Parathyroid adenoma (tissue), 2 donors: Measurements from ENCODE around the gene ATP8B4.

Experiments
- H2AFZ ChIP-seq: fragments of 300-600 bp; sonication (generic); one replicate; pipeline ENCODE4 v1.7.0; 2017; ENCODE audit warnings: antibody characterized with exemption, mild to moderate bottlenecking
- H3K27ac ChIP-seq: fragments of 300-600 bp; sonication (generic); one replicate; pipeline ENCODE4 v1.7.0; 2017
- H3K27me3 ChIP-seq: fragments of 300-600 bp; sonication (generic); one replicate; pipeline ENCODE4 v1.7.0; 2017; ENCODE audit warnings: low read length; ENCODE audit not compliant: control insufficient read depth, insufficient read depth
- H3K36me3 ChIP-seq: fragments of 300-600 bp; sonication (generic); one replicate; pipeline ENCODE4 v1.7.0; 2017; ENCODE audit warnings: low read length; ENCODE audit not compliant: control insufficient read depth, insufficient read depth
- H3K4me1 ChIP-seq: fragments of 300-600 bp; sonication (generic); one replicate; pipeline ENCODE4 v1.7.0; 2017; ENCODE audit warnings: control low read depth
- H3K4me2 ChIP-seq: fragments of 300-600 bp; sonication (generic); one replicate; pipeline ENCODE4 v1.7.0; 2017; ENCODE audit warnings: low read length
- H3K4me3 ChIP-seq: fragments of 300-600 bp; sonication (generic); one replicate; pipeline ENCODE4 v1.7.0; 2017; ENCODE audit warnings: low read depth, low read length
- H3K79me2 ChIP-seq: fragments of 300-600 bp; sonication (generic); one replicate; pipeline ENCODE4 v1.7.0; 2017; ENCODE audit warnings: control low read depth
- H3K9ac ChIP-seq: fragments of 300-600 bp; sonication (generic); one replicate; pipeline ENCODE4 v1.7.0; 2017; ENCODE audit warnings: mild to moderate bottlenecking
- H3K9me3 ChIP-seq: fragments of 300-600 bp; sonication (generic); one replicate; pipeline ENCODE4 v1.7.0; 2017; ENCODE audit warnings: low read length; ENCODE audit not compliant: control insufficient read depth
- CTCF ChIP-seq: fragments of 300-600 bp; sonication (generic); IDR thresholded peaks from one replicate; pipeline ENCODE4 v1.7.0; 2017; ENCODE audit warnings: antibody characterized with exemption, mild to moderate bottlenecking
- donor health status: primary hyperparathyroidism.

Gene ATP8B4

DNA sequence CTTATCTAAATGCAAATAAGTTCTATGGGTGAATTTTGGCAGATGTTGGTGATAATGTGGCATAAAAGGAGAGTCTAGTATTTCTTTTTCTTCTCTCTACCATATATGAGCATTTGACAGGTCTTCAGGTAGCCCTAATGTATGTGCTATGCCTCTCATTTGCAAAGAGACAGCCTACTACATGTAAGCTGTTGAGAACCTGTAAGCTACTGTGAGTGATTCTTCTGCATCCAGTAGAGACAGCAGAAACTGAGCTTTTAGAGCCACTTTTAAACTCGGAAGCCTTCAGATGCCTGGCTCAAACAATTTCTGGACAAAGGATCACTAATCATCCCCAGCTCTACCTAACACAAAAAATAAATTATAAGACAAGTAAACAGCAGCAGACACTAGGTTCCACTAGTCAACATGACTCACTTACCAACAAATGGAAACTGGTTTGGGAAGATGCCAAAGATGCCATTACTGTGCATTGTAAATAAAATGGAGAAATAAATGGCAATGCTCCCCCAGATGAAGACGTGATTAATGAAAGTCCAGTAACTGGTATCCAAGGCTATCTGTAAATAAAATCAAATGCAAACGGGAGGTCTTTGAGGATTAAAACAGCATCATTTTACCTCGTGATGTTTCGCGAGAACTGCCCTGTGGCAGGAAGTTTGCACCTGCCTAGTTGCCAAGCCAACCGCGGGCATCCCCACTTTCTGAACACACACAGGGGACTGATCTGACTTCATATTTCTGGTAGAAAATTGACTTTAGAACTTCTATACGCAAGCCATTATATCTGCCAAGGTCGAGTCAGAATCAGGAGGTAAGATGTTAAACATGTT, 252.9 kb downstream of the ATP8B4 start:
- no peak for TF ChIP-seq CTCF
- H3K9ac ChIP-seq: no peak overlapping the region
- H3K4me3 ChIP-seq: no peak overlapping the region
- no peaks in the 10 kb centered on the region for H3K27me3 ChIP-seq
- H3K4me1 ChIP-seq: no peaks in the 10 kb centered on the region
- H3K79me2 ChIP-seq: no peaks in the 10 kb centered on the region
- no peak overlapping the region for H3K27ac ChIP-seq
- H3K4me2 ChIP-seq: no peak overlapping the region
- no peak overlapping the region for H2AFZ ChIP-seq
- no peaks in the 10 kb centered on the region for H3K9me3 ChIP-seq
- no peaks in the 10 kb centered on the region for H3K36me3 ChIP-seq

DNA sequence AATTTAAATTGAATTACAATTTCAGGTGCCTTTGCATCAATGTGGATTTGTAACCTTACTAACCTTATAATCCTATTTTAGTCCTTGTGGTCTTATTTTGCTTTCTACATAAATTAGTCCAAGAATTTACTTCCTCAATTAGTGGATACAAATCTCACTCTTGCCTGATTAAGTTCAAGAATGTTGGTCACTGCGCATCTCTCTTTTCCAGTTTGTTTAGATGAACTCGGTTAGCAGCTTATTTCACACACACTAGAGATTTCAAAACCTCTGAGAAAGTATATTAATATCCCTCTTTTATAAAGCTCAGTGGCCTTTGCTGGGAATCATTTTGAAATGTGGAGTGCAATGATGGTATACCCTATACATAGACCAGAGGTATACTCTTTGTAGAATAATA, 254.8 kb downstream of the ATP8B4 start:
- Histone ChIP-seq H3K9ac (no peak overlapping the region), H3K9me3 (no peaks in the 10 kb centered on the region), H3K4me2 (no peak overlapping the region), H3K4me3 (no peak overlapping the region), H3K27me3 (no peaks in the 10 kb centered on the region), H3K79me2 (no peaks in the 10 kb centered on the region), H3K4me1 (no peaks in the 10 kb centered on the region), H3K27ac (no peak overlapping the region), H2AFZ (no peak overlapping the region), H3K36me3 (no peaks in the 10 kb centered on the region)
- no peak for TF ChIP-seq CTCF

DNA sequence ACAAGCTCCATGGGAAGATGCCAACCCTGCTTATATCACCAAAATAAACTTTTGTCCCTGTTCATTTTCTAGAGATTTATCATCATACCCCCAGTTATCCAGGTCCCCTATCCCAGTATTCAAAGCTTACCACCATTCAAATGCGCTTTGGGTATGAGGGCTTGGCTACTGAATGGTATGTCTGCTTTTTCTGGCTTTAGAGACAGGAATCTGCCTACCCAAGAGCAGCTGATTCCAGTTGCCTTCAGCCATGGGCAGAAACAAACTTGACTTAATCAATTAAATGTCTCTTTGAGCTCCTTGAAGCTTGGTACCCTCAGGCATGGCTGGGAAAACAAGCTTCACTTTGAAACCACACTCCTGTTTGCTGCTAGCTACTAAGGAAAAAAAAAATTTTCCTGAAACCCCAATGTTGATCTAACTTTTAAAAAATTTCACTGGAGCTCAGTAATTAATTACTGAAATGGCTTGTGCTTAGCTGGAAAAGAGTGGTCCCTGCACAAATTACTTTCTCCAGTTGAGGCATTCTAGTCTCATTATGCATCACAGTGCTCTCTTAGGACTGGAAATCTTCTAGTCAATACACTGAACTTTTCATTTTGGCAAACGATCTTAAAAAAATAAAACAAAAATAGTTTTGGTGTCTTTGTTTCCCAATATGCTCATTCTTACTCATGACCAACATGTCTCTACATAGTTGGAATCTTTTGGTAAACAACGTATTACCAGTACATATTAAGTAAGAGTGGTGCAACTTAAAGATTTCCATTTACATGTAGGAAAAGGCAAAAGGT, 255.4 kb downstream of the ATP8B4 start:
- Histone ChIP-seq H3K27ac (no peak overlapping the region), H3K4me2 (no peak overlapping the region)

DNA sequence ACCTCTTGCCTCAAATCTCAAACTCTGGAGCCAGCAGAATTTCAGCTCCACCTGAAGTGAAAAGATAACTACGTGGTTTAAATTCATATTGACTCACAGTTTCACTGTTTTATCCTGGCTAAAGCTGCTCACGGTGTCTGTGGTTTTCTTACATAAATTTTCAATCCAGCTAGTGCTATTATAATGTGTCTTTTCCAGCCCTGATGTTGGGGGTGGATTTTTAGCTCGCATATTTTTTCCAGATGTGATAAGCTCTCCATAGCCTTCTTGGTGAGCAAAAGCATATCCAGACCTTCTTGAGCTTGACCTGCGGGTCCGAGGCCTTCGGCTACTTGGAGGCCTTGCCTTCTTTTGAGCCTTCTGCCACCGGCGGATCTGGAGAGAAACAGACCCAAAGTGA, 258.9 kb downstream of the ATP8B4 start:
- no peaks in the 10 kb centered on the region for H3K27me3 ChIP-seq
- no peak overlapping the region for H3K27ac ChIP-seq
- H3K4me2 ChIP-seq: no peak overlapping the region
- H3K4me1 ChIP-seq: no peaks in the 10 kb centered on the region
- H3K9ac ChIP-seq: no peak overlapping the region
- H2AFZ ChIP-seq: no peak overlapping the region
- no peaks in the 10 kb centered on the region for H3K9me3 ChIP-seq
- no peaks in the 10 kb centered on the region for H3K36me3 ChIP-seq
- H3K79me2 ChIP-seq: no peaks in the 10 kb centered on the region
- H3K4me3 ChIP-seq: no peak overlapping the region
- TF ChIP-seq CTCF: no peak

More for the DNA sequence above, 255.4 kb downstream of the ATP8B4 start:
- Histone ChIP-seq H2AFZ (no peak overlapping the region), H3K27me3 (no peaks in the 10 kb centered on the region), H3K4me1 (no peaks in the 10 kb centered on the region), H3K9me3 (no peaks in the 10 kb centered on the region), H3K9ac (no peak overlapping the region), H3K36me3 (no peaks in the 10 kb centered on the region), H3K4me3 (no peak overlapping the region), H3K79me2 (no peaks in the 10 kb centered on the region)
- TF ChIP-seq CTCF: no peak
